ENCODE results near the gene SPOCK1.
A peak's percentile ranks its signal among the peaks of the same experiment; 100 is the strongest.
"Not testable (repeated sequence)": the region's sequence is repeated elsewhere in the genome, so short reads cannot be mapped to it uniquely, and the experiment has no call there.

Gene SPOCK1

GRCh38 chr5:137498736-137499505 lies at the start of gene SPOCK1:
SPOCK1 (minus strand) TSS chr5:137499326.
- peak; percentile 75 to 76 for ATAC-seq

GRCh38 chr5:137545956-137546355 lies 46.8 kb upstream of the SPOCK1 start:
- no peak for ATAC-seq

- ATAC-seq = not testable (repeated sequence)
Observed at GRCh38 chr5:137535449-137535848, 36.3 kb upstream of the SPOCK1 start.

- ATAC-seq = no peak
Observed at GRCh38 chr5:137533963-137534362, 34.8 kb upstream of the SPOCK1 start.

GRCh38 chr5:137531266-137531665 lies 32.1 kb upstream of the SPOCK1 start:
- no peak for ATAC-seq

- ATAC-seq = no peak
Observed at GRCh38 chr5:137521246-137521645, 22.1 kb upstream of the SPOCK1 start.

GRCh38 chr5:137516961-137517360 lies 17.8 kb upstream of the SPOCK1 start:
- ATAC-seq = no peak

- ATAC-seq = no peak
Observed at GRCh38 chr5:137516251-137516797, 17.2 kb upstream of the SPOCK1 start.

- ATAC-seq = no peak
Observed at GRCh38 chr5:137515238-137515637, 16.1 kb upstream of the SPOCK1 start.

GRCh38 chr5:137510671-137511070 lies 11.5 kb upstream of the SPOCK1 start:
- ATAC-seq = no peak

GRCh38 chr5:137507150-137507549 lies 8.0 kb upstream of the SPOCK1 start:
- ATAC-seq = no peak

GRCh38 chr5:137506296-137506695 lies 7.2 kb upstream of the SPOCK1 start:
- ATAC-seq = no peak

- ATAC-seq = no peak
Observed at GRCh38 chr5:137504916-137505315, 5.8 kb upstream of the SPOCK1 start.

GRCh38 chr5:137503456-137503855 lies 4.3 kb upstream of the SPOCK1 start:
- ATAC-seq = no peak

GRCh38 chr5:137502632-137503031 lies 3.5 kb upstream of the SPOCK1 start:
- ATAC-seq = no peak

- no peak for ATAC-seq
Observed at GRCh38 chr5:137501846-137502406, 2.8 kb upstream of the SPOCK1 start.

- no peak for ATAC-seq
Observed at GRCh38 chr5:137501226-137501625, 2.1 kb upstream of the SPOCK1 start.

GRCh38 chr5:137500615-137501225 lies 1.6 kb upstream of the SPOCK1 start:
- no peak for ATAC-seq

- not testable (repeated sequence) for ATAC-seq
Observed at GRCh38 chr5:137499506-137499847, 351 bp upstream of the SPOCK1 start.

GRCh38 chr5:137498301-137498735 lies 808 bp downstream of the SPOCK1 start:
- ATAC-seq = no peak

GRCh38 chr5:137497396-137498290 lies 1.5 kb downstream of the SPOCK1 start:
- no peak for ATAC-seq

GRCh38 chr5:137496919-137497318 lies 2.2 kb downstream of the SPOCK1 start:
- no peak for ATAC-seq

- ATAC-seq = no peak
Observed at GRCh38 chr5:137492331-137492730, 6.8 kb downstream of the SPOCK1 start.
